ENCODE results near the gene BMPER. TPM values are rescaled to one million over a fixed set of nuclear protein-coding genes. Genes with fewer than 3 reads are reported as not detected.

The BMPER gene
- total and polyA plus RNA-seq, 2 experiments from 2014 or later, result 4.5 to 6.3 TPM

- Histone ChIP-seq H3K79me2 (no peaks in the 10 kb centered on the region), H2AFZ (no peak overlapping the region), H3K9me3 (ENCODE audit: low read depth) (no peaks in the 10 kb centered on the region), H3K27ac (no peak overlapping the region), H3K4me2 (no peak overlapping the region), H3K4me3 (no peak overlapping the region), H3K27me3 (no peaks in the 10 kb centered on the region), H3K36me3 (replicated peaks; ENCODE audit: insufficient read depth, low read depth) (no peaks in the 10 kb centered on the region), H4K20me1 (ENCODE audit: insufficient read depth, poor library complexity, severe bottlenecking) (no peaks in the 10 kb centered on the region), H3K4me1 (ENCODE audit: insufficient read depth) (no peaks in the 10 kb centered on the region), H3K9me2 (replicated peaks; ENCODE audit: insufficient read depth) (no peaks in the 10 kb centered on the region)
- no peak for TF ChIP-seq EZH2 (IDR thresholded peaks at IDR 0.05; ENCODE audit: borderline replicate concordance)
- TF ChIP-seq EZH2phosphoT487 (IDR thresholded peaks at IDR 0.05; ENCODE audit: low read depth, severe bottlenecking, unreplicated experiment), result no peak
- WGBS (ENCODE audit: low lambda C conversion rate, missing lambda C conversion rate), result 92% methylated on average over 5 of the region's 5 CpGs
- no peak for DNase-seq (ENCODE audit: low spot score)
These were observed 248.4 kb downstream of the BMPER start for GRCh38 chr7:34153656-34154270.

GRCh38 chr7:34155220-34155908 is 250.0 kb downstream of the BMPER start:
- TF ChIP-seq EZH2 (IDR thresholded peaks at IDR 0.05; ENCODE audit: borderline replicate concordance), result no peak
- no peak for TF ChIP-seq CTCF (IDR thresholded peaks at IDR 0.05; ENCODE audit: poor library complexity)
- TF ChIP-seq EZH2phosphoT487 (IDR thresholded peaks at IDR 0.05; ENCODE audit: low read depth, severe bottlenecking, unreplicated experiment), result no peak
- Histone ChIP-seq H2AFZ (no peak overlapping the region), H3K9me3 (ENCODE audit: low read depth) (no peaks in the 10 kb centered on the region), H3K36me3 (replicated peaks; ENCODE audit: insufficient read depth, low read depth) (no peaks in the 10 kb centered on the region), H3K27me3 (no peaks in the 10 kb centered on the region), H3K27ac (peak overlapping the region; percentile 22), H4K20me1 (ENCODE audit: insufficient read depth, poor library complexity, severe bottlenecking) (no peaks in the 10 kb centered on the region), H3K79me2 (no peaks in the 10 kb centered on the region), H3K4me2 (no peak overlapping the region), H3K9me2 (replicated peaks; ENCODE audit: insufficient read depth) (no peaks in the 10 kb centered on the region), H3K4me3 (no peak overlapping the region), H3K4me1 (ENCODE audit: insufficient read depth) (no peaks in the 10 kb centered on the region)
- 77% methylated on average over 3 of the region's 3 CpGs for WGBS (ENCODE audit: low lambda C conversion rate, missing lambda C conversion rate)
- peak; percentile 68 for DNase-seq (ENCODE audit: low spot score)

- H3K4me3 ChIP-seq, result no peak overlapping the region
- H3K4me1 ChIP-seq (ENCODE audit: insufficient read depth), result no peaks in the 10 kb centered on the region
- no peak overlapping the region for H3K27ac ChIP-seq
- no peaks in the 10 kb centered on the region for H3K9me3 ChIP-seq (ENCODE audit: low read depth)
- TF ChIP-seq CTCF (IDR thresholded peaks at IDR 0.05; ENCODE audit: poor library complexity) (no peak), EZH2phosphoT487 (IDR thresholded peaks at IDR 0.05; ENCODE audit: low read depth, severe bottlenecking, unreplicated experiment) (no peak), EZH2 (IDR thresholded peaks at IDR 0.05; ENCODE audit: borderline replicate concordance) (no peak)
- DNase-seq (ENCODE audit: low spot score), result no peak
- H3K79me2 ChIP-seq, result no peaks in the 10 kb centered on the region
- no peaks in the 10 kb centered on the region for H3K36me3 ChIP-seq (replicated peaks; ENCODE audit: insufficient read depth, low read depth)
- H4K20me1 ChIP-seq (ENCODE audit: insufficient read depth, poor library complexity, severe bottlenecking), result no peaks in the 10 kb centered on the region
- no peak overlapping the region for H3K4me2 ChIP-seq
- no peaks in the 10 kb centered on the region for H3K27me3 ChIP-seq
- WGBS (ENCODE audit: low lambda C conversion rate, missing lambda C conversion rate), result 91% methylated on average over 2 of the region's 2 CpGs
- no peak overlapping the region for H2AFZ ChIP-seq
- no peaks in the 10 kb centered on the region for H3K9me2 ChIP-seq (replicated peaks; ENCODE audit: insufficient read depth)
These were observed 251.0 kb downstream of the BMPER start for GRCh38 chr7:34156336-34156735.

- Histone ChIP-seq H3K4me3 (no peak overlapping the region), H3K36me3 (replicated peaks; ENCODE audit: insufficient read depth, low read depth) (no peaks in the 10 kb centered on the region), H3K9me3 (ENCODE audit: low read depth) (no peaks in the 10 kb centered on the region), H3K27me3 (no peaks in the 10 kb centered on the region), H3K27ac (no peak overlapping the region), H3K79me2 (no peaks in the 10 kb centered on the region), H3K4me1 (ENCODE audit: insufficient read depth) (no peaks in the 10 kb centered on the region), H3K4me2 (no peak overlapping the region), H3K9me2 (replicated peaks; ENCODE audit: insufficient read depth) (no peaks in the 10 kb centered on the region), H4K20me1 (ENCODE audit: insufficient read depth, poor library complexity, severe bottlenecking) (no peaks in the 10 kb centered on the region), H2AFZ (no peak overlapping the region)
- WGBS (ENCODE audit: low lambda C conversion rate, missing lambda C conversion rate), result 91% methylated on average over 2 of the region's 2 CpGs
- TF ChIP-seq EZH2phosphoT487 (IDR thresholded peaks at IDR 0.05; ENCODE audit: low read depth, severe bottlenecking, unreplicated experiment) (no peak), CTCF (IDR thresholded peaks at IDR 0.05; ENCODE audit: poor library complexity) (no peak), EZH2 (IDR thresholded peaks at IDR 0.05; ENCODE audit: borderline replicate concordance) (no peak)
- DNase-seq (ENCODE audit: low spot score), result no peak
These were observed 251.8 kb downstream of the BMPER start for GRCh38 chr7:34157137-34157536.
